OCI-LY1 (cell line): ENCODE results near the gene OR2H2.

Source experiments
- CTCF ChIP-seq: fragments of 200-600 bp; sonication (generic), shearing (Covaris generic); IDR thresholded peaks from 2 replicates; pipeline ENCODE4 v1.5.1; 2017; ENCODE audit warnings: mild to moderate bottlenecking, antibody characterized with exemption, low read length, moderate library complexity, mixed read lengths
- EZH2 ChIP-seq: fragments of 200-600 bp; sonication (generic), shearing (Covaris generic); IDR thresholded peaks from 2 replicates; pipeline ENCODE4 v1.8.0; 2017; ENCODE audit warnings: borderline replicate concordance, mixed run types, mild to moderate bottlenecking, antibody characterized with exemption, low read length, moderate library complexity, mixed read lengths

- TF ChIP-seq CTCF (no peak), EZH2 (no peak)
These were observed 43.0 kb downstream of the OR2H2 start for GRCh38 chr6:29627755-29628418.
